ENCODE results near the gene OR4M1. TPM values are rescaled to one million over a fixed set of nuclear protein-coding genes. Genes with fewer than 3 reads are reported as not detected.
"Not testable (repeated sequence)": the region's sequence is repeated elsewhere in the genome, so short reads cannot be mapped to it uniquely, and the experiment has no call there.

Gene OR4M1
- total and polyA plus RNA-seq, 2 donors (not counting 1 experiment from before 2014, with no cell fraction given): not detected

- no peaks in the 10 kb centered on the region for H4K20me1 ChIP-seq (ENCODE audit: control insufficient read depth, insufficient read depth, low read length, poor library complexity, severe bottlenecking)
- H3K27me3 ChIP-seq (replicated peaks in 1 of 4; ENCODE audit: control extremely low read depth in 1 of 4, control insufficient read depth in 3 of 4, insufficient read depth in 4 of 4, low read length in 3 of 4): peaks cover 0 to 5% (median 0%) of the 10 kb centered on the region in 4 experiments
- H3K4me3 ChIP-seq (ENCODE audit: control extremely low read depth in 1 of 5, extremely low read depth in 1 of 5, insufficient read depth in 1 of 5, low read depth in 2 of 5, low read length in 4 of 5): no peak overlapping the region
- H3K4me2 ChIP-seq (replicated peaks; ENCODE audit: low read depth, low read length, poor library complexity, severe bottlenecking): no peak overlapping the region
- CTCF ChIA-PET: no interaction called here
- intact Hi-C loops (cut with micrococcal nuclease): no loop called here
- H3K4me1 Mint-ChIP-seq: no peaks in the 10 kb centered on the region
- TF ChIP-seq EZH2 (IDR thresholded peaks at IDR 0.05; ENCODE audit: borderline replicate concordance, insufficient read depth, low read depth, low read length, poor library complexity, severe bottlenecking) (no peak), CTCF (IDR thresholded peaks at IDR 0.05) (no peak)
- no peak overlapping the region for H3K27ac ChIP-seq (ENCODE audit: low read length in 2 of 2)
- no peaks in the 10 kb centered on the region for H3K27me3 Mint-ChIP-seq
- H3K36me3 ChIP-seq (replicated peaks in 1 of 2; ENCODE audit: control extremely low read depth in 1 of 2, control insufficient read depth in 1 of 2, extremely low read depth in 1 of 2, insufficient read depth in 2 of 2, low read length in 1 of 2): no peaks in the 10 kb centered on the region
- H3K9me3 Mint-ChIP-seq (ENCODE audit: insufficient read depth): peaks cover 6% of the 10 kb centered on the region
- H3K27ac Mint-ChIP-seq: no peak overlapping the region
- H2AFZ ChIP-seq (ENCODE audit: insufficient read depth, low read depth, low read length, poor library complexity, severe bottlenecking): no peak overlapping the region
- DNase-seq (no peak), ATAC-seq (ENCODE audit: low read depth) (no peak)
- 100% methylated on average over 1 of the region's 1 CpG for WGBS (ENCODE audit: insufficient coverage)
- H3K4me1 ChIP-seq (ENCODE audit: control insufficient read depth in 2 of 2, insufficient read depth in 2 of 2, low read length in 2 of 2): no peaks in the 10 kb centered on the region
- peaks cover 1 to 12% (median 11%) of the 10 kb centered on the region in 3 donors for H3K9me3 ChIP-seq (ENCODE audit: control extremely low read depth in 1 of 3, control insufficient read depth in 2 of 3, insufficient read depth in 1 of 3, low read length in 2 of 3)
- no peak overlapping the region for H3K9ac ChIP-seq (ENCODE audit: low read length)
- H3K4me3 Mint-ChIP-seq: no peak overlapping the region
- POLR2A ChIA-PET: interaction anchor here (0.7 kb wide), 1 partner anchor 10 kb away, joined by 3 read pairs; no protein-coding TSS in a partner anchor
- H3K79me2 ChIP-seq (ENCODE audit: control insufficient read depth, insufficient read depth, low read length): no peaks in the 10 kb centered on the region
Measured at GRCh38 chr14:19771895-19772430, 1.3 kb upstream of the OR4M1 start.

GRCh38 chr14:19772454-19772853, 850 bp upstream of the OR4M1 start:
- H3K9me3 ChIP-seq (ENCODE audit: control extremely low read depth in 1 of 3, control insufficient read depth in 2 of 3, insufficient read depth in 1 of 3, low read length in 2 of 3): peaks cover 1 to 12% (median 11%) of the 10 kb centered on the region in 3 donors
- no CpG with 5 or more reads among the region's 2 CpGs for WGBS (ENCODE audit: insufficient coverage)
- POLR2A ChIA-PET; ATAC-seq (ENCODE audit: low read depth); H4K20me1 ChIP-seq (ENCODE audit: control insufficient read depth, insufficient read depth, low read length, poor library complexity, severe bottlenecking); H3K27ac Mint-ChIP-seq; H3K4me3 Mint-ChIP-seq; CTCF ChIA-PET; H3K79me2 ChIP-seq (ENCODE audit: control insufficient read depth, insufficient read depth, low read length); H3K9ac ChIP-seq (ENCODE audit: low read length); intact Hi-C loops (cut with micrococcal nuclease); H3K27me3 Mint-ChIP-seq; H3K9me3 Mint-ChIP-seq (ENCODE audit: insufficient read depth); H3K4me2 ChIP-seq (replicated peaks; ENCODE audit: low read depth, low read length, poor library complexity, severe bottlenecking); H3K4me3 ChIP-seq (ENCODE audit: control extremely low read depth in 1 of 5, extremely low read depth in 1 of 5, insufficient read depth in 1 of 5, low read depth in 2 of 5, low read length in 4 of 5); H3K4me1 Mint-ChIP-seq; DNase-seq; H3K27ac ChIP-seq (ENCODE audit: low read length in 2 of 2); H3K36me3 ChIP-seq (replicated peaks in 1 of 2; ENCODE audit: control extremely low read depth in 1 of 2, control insufficient read depth in 1 of 2, extremely low read depth in 1 of 2, insufficient read depth in 2 of 2, low read length in 1 of 2); H3K4me1 ChIP-seq (ENCODE audit: control insufficient read depth in 2 of 2, insufficient read depth in 2 of 2, low read length in 2 of 2); H3K27me3 ChIP-seq (replicated peaks in 1 of 4; ENCODE audit: control extremely low read depth in 1 of 4, control insufficient read depth in 3 of 4, insufficient read depth in 4 of 4, low read length in 3 of 4); H2AFZ ChIP-seq (ENCODE audit: insufficient read depth, low read depth, low read length, poor library complexity, severe bottlenecking): not testable (repeated sequence)
